MV-4-11 (cell line): Measurements from ENCODE around the gene ADAMTS12.
"Not testable (repeated sequence)": the region's sequence is repeated elsewhere in the genome, so short reads cannot be mapped to it uniquely, and the experiment has no call there.

Source experiments
- DNase-seq: peaks from one replicate; lab custom pipeline; 2025; lab: John Stamatoyannopoulos, UW

ADAMTS12 gene, protein sequence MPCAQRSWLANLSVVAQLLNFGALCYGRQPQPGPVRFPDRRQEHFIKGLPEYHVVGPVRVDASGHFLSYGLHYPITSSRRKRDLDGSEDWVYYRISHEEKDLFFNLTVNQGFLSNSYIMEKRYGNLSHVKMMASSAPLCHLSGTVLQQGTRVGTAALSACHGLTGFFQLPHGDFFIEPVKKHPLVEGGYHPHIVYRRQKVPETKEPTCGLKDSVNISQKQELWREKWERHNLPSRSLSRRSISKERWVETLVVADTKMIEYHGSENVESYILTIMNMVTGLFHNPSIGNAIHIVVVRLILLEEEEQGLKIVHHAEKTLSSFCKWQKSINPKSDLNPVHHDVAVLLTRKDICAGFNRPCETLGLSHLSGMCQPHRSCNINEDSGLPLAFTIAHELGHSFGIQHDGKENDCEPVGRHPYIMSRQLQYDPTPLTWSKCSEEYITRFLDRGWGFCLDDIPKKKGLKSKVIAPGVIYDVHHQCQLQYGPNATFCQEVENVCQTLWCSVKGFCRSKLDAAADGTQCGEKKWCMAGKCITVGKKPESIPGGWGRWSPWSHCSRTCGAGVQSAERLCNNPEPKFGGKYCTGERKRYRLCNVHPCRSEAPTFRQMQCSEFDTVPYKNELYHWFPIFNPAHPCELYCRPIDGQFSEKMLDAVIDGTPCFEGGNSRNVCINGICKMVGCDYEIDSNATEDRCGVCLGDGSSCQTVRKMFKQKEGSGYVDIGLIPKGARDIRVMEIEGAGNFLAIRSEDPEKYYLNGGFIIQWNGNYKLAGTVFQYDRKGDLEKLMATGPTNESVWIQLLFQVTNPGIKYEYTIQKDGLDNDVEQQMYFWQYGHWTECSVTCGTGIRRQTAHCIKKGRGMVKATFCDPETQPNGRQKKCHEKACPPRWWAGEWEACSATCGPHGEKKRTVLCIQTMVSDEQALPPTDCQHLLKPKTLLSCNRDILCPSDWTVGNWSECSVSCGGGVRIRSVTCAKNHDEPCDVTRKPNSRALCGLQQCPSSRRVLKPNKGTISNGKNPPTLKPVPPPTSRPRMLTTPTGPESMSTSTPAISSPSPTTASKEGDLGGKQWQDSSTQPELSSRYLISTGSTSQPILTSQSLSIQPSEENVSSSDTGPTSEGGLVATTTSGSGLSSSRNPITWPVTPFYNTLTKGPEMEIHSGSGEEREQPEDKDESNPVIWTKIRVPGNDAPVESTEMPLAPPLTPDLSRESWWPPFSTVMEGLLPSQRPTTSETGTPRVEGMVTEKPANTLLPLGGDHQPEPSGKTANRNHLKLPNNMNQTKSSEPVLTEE (N-terminal part only)

DNA sequence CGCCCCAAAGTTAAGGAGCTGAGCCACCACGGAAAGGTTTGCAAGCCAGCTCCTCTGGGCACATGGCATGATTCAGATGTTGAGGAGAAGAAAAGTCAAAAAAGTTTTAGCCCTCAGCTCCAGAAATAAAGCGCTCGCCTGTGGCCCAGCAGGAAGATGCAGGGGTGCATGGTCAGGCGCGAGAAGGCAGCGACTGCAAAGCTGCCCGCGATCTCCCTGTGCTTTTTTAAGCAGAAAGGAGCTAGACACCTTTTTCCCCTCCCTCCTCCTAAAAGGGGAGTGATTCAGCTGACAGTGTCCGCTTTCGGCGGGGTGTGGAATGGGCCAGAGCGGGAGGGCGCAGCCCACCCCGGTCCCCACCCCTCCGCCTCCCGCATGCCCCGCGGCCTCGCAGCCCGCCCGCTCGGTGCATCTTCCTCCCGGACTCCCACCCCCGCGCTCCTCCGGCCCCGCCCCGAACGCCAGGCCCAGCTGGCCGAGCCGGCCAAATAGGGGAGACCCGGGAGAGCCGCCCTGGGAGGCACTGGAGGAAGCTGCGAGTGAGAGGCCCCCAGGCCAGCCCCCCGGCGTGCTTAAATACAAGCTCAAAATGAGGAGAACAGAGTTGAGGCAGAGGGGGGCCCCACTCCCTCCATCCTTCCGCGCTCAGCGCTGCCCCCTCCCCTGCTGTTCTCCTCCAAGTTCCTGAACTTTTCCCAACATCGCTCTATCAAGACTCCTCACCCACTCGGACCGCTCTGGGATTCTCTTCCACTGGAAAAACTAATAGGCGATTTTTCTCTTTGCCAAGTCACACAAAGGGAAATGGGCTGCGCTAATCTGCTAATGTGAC, at the start of gene ADAMTS12:
Gene ADAMTS12 (minus strand): TSS at position 203 of the 832 bp plus-strand sequence. CDS start 134 bp downstream, at position 69.
- no peak for DNase-seq

DNA sequence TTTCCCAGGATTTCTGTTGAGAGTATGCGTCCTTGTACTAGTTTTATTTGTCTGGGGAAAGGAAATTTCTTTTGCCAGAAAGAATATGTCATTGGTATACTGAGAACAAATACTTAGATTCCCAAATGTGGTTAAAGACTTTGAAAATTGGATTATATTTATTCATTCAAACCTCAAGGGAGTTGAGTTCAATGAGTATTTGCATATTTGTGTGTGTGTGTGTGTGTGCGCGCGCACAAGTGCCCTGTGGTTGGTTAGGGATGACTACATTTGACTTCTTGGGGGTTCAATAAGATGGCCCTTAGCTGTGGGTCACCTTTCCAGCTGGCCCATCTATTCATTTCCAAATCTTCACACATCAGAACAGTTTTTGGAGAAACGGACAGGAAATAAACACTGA, 49.3 kb upstream of the ADAMTS12 start:
- no peak for DNase-seq

DNA sequence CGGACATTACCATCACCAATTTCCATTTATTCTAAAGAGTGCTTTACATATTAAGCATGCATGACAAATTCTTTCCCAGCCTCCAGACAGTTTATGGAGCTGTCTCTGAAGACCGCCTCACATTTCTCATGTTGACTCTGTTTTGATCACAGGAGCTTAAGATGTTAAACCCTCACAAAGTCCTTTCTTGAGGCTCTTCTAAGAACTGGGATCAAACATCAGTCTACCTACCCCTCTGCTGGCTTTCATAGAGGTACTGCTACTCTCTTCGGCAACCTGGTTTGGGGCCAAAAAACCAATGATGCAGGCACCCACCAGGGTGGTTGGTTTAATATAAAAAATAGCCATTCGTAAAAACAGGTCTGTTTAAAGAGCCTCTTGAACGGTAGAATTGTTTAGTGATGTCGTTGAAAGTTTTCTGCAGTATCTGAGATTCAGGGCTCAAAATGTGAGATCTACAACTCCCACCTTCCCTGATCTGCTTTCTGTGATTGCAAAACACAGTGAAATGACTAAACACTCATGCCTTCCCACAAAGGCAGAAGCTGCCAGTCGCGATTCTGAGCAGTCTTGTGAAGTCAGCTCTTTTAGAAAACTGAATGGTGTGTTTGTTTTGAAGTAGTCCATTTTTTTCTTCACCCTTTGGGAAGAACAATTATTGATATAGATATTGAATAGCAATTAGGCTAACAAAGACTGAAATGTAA, 47.9 kb upstream of the ADAMTS12 start:
- DNase-seq: peak; percentile 62

GRCh38 chr5:33938881-33939280, 47.1 kb upstream of the ADAMTS12 start:
- no peak for DNase-seq

DNA sequence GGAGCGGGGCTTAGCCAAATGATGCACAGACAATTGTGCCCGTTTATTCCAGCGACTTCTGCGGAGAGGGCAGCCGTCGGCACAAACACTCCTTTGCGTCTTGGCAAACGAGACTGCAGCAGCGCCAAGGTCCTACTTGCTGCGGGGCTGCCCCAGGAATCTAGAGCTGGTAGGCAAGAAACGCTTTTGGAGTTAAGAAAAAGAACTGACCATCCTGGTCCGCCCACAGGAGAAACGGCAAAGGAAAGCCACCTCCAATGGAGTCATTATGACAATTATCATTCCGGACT, 46.7 kb upstream of the ADAMTS12 start:
- no peak for DNase-seq

DNA sequence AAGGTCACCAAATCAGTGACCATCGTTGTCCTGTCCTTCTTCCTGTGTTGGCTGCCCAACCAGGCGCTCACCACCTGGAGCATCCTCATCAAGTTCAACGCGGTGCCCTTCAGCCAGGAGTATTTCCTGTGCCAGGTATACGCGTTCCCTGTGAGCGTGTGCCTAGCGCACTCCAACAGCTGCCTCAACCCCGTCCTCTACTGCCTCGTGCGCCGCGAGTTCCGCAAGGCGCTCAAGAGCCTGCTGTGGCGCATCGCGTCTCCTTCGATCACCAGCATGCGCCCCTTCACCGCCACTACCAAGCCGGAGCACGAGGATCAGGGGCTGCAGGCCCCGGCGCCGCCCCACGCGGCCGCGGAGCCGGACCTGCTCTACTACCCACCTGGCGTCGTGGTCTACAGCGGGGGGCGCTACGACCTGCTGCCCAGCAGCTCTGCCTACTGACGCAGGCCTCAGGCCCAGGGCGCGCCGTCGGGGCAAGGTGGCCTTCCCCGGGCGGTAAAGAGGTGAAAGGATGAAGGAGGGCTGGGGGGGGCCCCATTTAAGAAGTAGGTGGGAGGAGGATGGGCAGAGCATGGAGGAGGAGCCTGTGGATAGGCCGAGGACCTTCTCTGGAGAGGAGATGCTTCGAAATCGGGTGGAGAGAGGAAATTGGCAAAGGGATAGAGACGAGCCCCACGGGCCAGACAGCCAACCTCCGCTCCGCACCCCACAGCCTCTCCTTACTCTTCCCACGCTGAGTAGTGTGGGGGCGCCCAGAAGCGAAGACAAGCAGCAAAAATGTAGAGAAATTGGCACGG, 46.1 kb upstream of the ADAMTS12 start:
- no peak for DNase-seq

GRCh38 chr5:33937017-33937706, 45.4 kb upstream of the ADAMTS12 start:
- DNase-seq: no peak

DNA sequence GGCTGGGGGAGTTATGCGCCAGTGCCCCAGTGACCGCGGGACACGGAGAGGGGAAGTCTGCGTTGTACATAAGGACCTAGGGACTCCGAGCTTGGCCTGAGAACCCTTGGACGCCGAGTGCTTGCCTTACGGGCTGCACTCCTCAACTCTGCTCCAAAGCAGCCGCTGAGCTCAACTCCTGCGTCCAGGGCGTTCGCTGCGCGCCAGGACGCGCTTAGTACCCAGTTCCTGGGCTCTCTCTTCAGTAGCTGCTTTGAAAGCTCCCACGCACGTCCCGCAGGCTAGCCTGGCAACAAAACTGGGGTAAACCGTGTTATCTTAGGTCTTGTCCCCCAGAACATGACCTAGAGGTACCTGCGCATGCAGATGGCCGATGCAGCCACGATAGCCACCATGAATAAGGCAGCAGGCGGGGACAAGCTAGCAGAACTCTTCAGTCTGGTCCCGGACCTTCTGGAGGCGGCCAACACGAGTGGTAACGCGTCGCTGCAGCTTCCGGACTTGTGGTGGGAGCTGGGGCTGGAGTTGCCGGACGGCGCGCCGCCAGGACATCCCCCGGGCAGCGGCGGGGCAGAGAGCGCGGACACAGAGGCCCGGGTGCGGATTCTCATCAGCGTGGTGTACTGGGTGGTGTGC, 44.7 kb upstream of the ADAMTS12 start, which contains the start of gene RXFP3:
Gene RXFP3 (plus strand): TSS at position 6 of the 636 bp plus-strand sequence. CDS start 355 bp downstream, at position 361.
- no peak for DNase-seq

GRCh38 chr5:33936004-33936380, 44.2 kb upstream of the ADAMTS12 start:
- no peak for DNase-seq

- DNase-seq: peak; percentile 25
Measured at GRCh38 chr5:33934176-33934575, 42.4 kb upstream of the ADAMTS12 start.

GRCh38 chr5:33933723-33934169, 42.0 kb upstream of the ADAMTS12 start:
- peak; percentile 82 for DNase-seq

DNA sequence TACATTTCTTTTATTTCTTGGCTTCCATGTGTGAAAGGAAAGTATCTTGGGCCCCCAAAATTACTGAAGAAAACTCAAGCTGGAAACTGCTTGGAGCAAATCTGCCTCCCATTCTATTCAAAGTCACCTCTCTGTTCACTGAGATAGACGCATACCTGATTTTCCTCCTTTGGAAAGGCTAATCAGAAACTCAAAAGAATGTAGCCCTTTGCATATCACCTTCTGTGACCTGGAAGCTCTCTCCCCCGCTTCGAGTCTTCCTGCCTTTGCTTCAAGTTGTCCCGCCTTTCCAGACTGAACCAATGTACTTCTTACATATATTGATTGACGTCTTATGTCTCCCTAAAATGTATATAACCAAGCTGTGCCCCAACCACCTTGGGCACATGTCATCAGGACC, 39.3 kb upstream of the ADAMTS12 start:
- no peak for DNase-seq

DNA sequence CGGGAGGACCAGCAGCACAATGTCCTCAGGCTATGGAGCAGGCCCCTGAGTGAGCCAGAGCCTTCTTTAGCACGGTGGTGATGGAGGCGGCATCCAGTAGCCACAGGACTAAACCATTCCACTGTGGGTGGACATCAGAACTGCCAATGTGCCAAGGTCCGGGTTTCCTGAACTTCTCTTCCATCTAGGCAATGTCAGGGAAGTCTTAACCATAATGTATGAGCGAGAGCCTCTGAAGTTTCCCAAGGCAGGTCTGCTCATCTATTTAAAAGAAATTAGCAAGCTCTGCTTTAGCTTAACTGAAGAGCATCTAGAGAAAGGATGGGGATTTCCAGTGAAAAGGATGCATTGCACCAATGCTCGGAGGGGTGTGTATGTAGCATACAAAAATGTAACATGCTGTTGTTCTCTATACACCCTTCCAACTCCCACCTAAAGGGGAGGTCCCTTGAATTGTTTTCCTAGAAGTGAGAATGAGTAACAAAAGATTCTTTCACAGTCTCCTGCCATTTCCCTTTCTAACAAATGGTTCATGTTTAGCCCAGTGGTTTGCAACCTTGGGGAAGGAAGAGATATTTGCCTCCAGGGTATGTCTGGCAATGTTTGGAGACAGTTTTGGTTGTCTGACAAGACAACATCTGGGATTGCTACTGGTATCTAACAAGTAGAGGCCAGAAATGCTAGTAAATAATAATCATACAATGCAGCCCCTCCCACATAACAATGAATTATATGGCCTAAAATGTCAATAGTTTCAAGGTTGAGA, 38.3 kb upstream of the ADAMTS12 start:
- no peak for DNase-seq

DNA sequence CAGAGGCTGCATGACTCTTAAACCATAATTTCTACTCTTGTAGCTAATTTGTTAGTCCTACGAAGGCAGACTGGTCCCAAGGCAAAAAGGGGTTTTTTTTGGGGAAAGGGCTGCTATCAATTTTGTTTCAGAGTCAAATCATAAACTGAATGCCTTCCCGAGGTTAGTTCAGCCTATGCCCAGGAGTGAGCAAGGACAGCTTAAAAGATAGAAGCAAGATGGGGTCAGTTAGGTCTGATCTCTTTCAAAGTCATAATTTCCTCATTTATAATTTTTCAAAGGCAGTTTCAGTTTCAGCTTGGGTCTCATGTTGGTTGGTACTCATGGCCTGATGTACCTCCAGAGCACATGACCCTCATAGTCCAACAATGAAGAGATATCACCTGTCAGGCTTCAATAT, 36.5 kb upstream of the ADAMTS12 start:
- peak; percentile 8 for DNase-seq

- DNase-seq: no peak
Measured at GRCh38 chr5:33927685-33928084, 35.9 kb upstream of the ADAMTS12 start.

DNA sequence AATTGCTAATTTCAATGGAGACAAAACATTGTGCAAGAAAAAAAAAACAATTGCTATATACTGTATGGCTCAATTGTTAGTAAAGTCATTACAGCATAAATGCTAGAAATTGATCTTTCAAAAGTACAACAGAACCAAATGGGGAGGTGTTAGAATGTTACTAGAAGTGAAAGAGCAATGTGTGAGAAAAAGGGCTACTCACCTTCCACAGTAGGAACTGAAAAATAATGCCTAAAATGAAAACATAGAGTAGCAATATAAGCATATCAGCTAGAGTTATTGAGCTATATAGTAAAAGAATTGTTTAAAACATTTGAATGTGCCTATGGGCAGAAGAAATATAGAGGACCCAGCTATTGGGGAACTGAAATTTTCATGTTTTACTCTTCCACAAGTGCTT, 33.5 kb upstream of the ADAMTS12 start:
- no peak for DNase-seq

DNA sequence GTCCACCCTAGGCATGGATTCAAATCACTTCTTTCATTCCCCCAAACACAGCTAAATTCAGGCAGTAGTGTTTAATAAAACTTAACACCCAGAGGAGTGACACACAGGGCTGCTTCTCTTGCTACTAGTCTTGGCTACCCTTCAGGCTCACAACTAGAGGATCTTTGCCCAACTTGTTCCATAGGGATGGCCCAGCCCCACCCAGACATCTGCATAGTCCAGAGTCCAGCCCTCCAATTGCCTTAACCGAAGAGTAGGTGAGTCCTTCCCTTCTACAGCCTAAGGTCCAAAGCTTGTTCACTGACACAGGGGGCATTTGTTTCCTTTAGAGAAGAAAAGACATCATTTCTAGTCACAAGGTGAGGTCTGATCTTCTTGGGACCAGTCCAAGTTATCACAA, 29.2 kb upstream of the ADAMTS12 start:
- no peak for DNase-seq

- not testable (repeated sequence) for DNase-seq
Measured at GRCh38 chr5:33914844-33915243, 23.1 kb upstream of the ADAMTS12 start.
